SK-N-SH treated with all-trans-retinoic acid at 6 μM for 48 hours (cell line): ENCODE results near the gene SCAF4.

ENCODE experiments used
- ATAC-seq: fragments of 200-7000 bp; cut with Tn5 transposase; 3 replicates; pipeline ENCODE4 v1.9.1; 2020; ENCODE audit warnings: mild to moderate bottlenecking, moderate library complexity
- ARNTL ChIP-seq: fragments of 450-650 bp; formaldehyde crosslinking; IDR thresholded peaks from 2 replicates; pipeline ENCODE4 v1.5.0; 2020; ENCODE audit warnings: low read depth, mild to moderate bottlenecking, moderate library complexity, borderline replicate concordance
- BACH2 ChIP-seq: fragments of 250-450 bp; sonication (Bioruptor Pico); IDR thresholded peaks from 2 replicates; pipeline ENCODE4 v1.9.0; 2021; ENCODE audit warnings: mild to moderate bottlenecking, borderline replicate concordance
- CREB5 ChIP-seq: fragments of 250-450 bp; sonication (Bioruptor Pico); IDR thresholded peaks from 2 replicates; pipeline ENCODE4 v1.5.1; 2020; ENCODE audit warnings: low read depth, mild to moderate bottlenecking, moderate library complexity
- CSRNP3 ChIP-seq: fragments of 250-450 bp; sonication (Bioruptor Pico); IDR thresholded peaks from 2 replicates; pipeline ENCODE4 v1.5.1; 2021; ENCODE audit warnings: mild to moderate bottlenecking, moderate library complexity
- ESRRG ChIP-seq: fragments of 250-450 bp; sonication (Bioruptor Pico); IDR thresholded peaks from 2 replicates; pipeline ENCODE4 v1.6.1; 2021; ENCODE audit warnings: mild to moderate bottlenecking
- GLIS3 ChIP-seq: fragments of 250-450 bp; sonication (Bioruptor Pico); IDR thresholded peaks from 2 replicates; pipeline ENCODE4 v1.5.0; 2020; ENCODE audit warnings: mild to moderate bottlenecking, moderate library complexity
- ISL1 ChIP-seq: fragments of 250-450 bp; sonication (Bioruptor Pico); IDR thresholded peaks from 2 replicates; pipeline ENCODE4 v2.1.2; 2022; ENCODE audit warnings: mild to moderate bottlenecking, moderate library complexity
- OSR1 ChIP-seq: fragments of 250-450 bp; sonication (Bioruptor Pico); IDR thresholded peaks from 2 replicates; pipeline ENCODE4 v1.8.0; 2022; ENCODE audit warnings: moderate library complexity, mild to moderate bottlenecking, inconsistent platforms
- PATZ1 ChIP-seq: fragments of 250-450 bp; sonication (Bioruptor Pico); IDR thresholded peaks from 2 replicates; pipeline ENCODE4 v1.8.0; 2020; ENCODE audit warnings: mild to moderate bottlenecking, moderate library complexity, borderline replicate concordance
- POU6F1 ChIP-seq: fragments of 250-450 bp; sonication (Bioruptor Pico); IDR thresholded peaks from 2 replicates; pipeline ENCODE4 v1.8.0; 2021; ENCODE audit warnings: low read depth, mild to moderate bottlenecking, moderate library complexity, borderline replicate concordance
- PPARA ChIP-seq: fragments of 250-450 bp; sonication (Bioruptor Pico); IDR thresholded peaks from 2 replicates; pipeline ENCODE4 v1.5.0; 2020; ENCODE audit warnings: mild to moderate bottlenecking, borderline replicate concordance
- RARB ChIP-seq: fragments of 250-450 bp; sonication (Bioruptor Pico); IDR thresholded peaks from 2 replicates; pipeline ENCODE4 v1.8.0; 2021; ENCODE audit warnings: mild to moderate bottlenecking, moderate library complexity
- SNAI2 ChIP-seq: fragments of 250-450 bp; sonication (Bioruptor Pico); IDR thresholded peaks from 2 replicates; pipeline ENCODE4 v1.5.0; 2020; ENCODE audit warnings: mild to moderate bottlenecking, moderate library complexity
- TOX ChIP-seq: fragments of 250-450 bp; sonication (Bioruptor Pico); IDR thresholded peaks from 2 replicates; pipeline ENCODE4 v1.8.0; 2021; ENCODE audit warnings: mild to moderate bottlenecking, moderate library complexity, borderline replicate concordance
- TSHZ2 ChIP-seq: fragments of 250-450 bp; sonication (Bioruptor Pico); IDR thresholded peaks from 2 replicates; pipeline ENCODE4 v1.5.0; 2020; ENCODE audit warnings: mild to moderate bottlenecking, moderate library complexity
- ZC3H10 ChIP-seq: fragments of 250-450 bp; sonication (Bioruptor Pico); IDR thresholded peaks from 2 replicates; pipeline ENCODE4 v1.5.1; 2021; ENCODE audit warnings: mild to moderate bottlenecking, moderate library complexity
- ZFP30 ChIP-seq: fragments of 450-650 bp; formaldehyde crosslinking; IDR thresholded peaks from 2 replicates; pipeline ENCODE4 v1.5.0; 2022; ENCODE audit warnings: mild to moderate bottlenecking, moderate library complexity
- ZNF565 ChIP-seq: fragments of 450-650 bp; formaldehyde crosslinking; conservative IDR thresholded peaks from 2 replicates; pipeline ENCODE4 v1.5.0; 2020; ENCODE audit warnings: low read depth, mild to moderate bottlenecking, moderate library complexity
- ZNF70 ChIP-seq: fragments of 450-650 bp; formaldehyde crosslinking; IDR thresholded peaks from 2 replicates; pipeline ENCODE4 v1.5.0; 2020; ENCODE audit warnings: mild to moderate bottlenecking, moderate library complexity
- ZNF8 ChIP-seq: fragments of 450-650 bp; formaldehyde crosslinking; IDR thresholded peaks from 2 replicates; pipeline ENCODE4 v1.5.0; 2020; ENCODE audit warnings: mild to moderate bottlenecking, moderate library complexity

SCAF4 gene

GRCh38 chr21:31700040-31700439 lies 31.9 kb downstream of the SCAF4 start (continued):
- TF ChIP-seq PATZ1 (CRISPR knock-in tag), result no peak
- no peak for TF ChIP-seq ZNF70 (CRISPR knock-in tag)

GRCh38 chr21:31698461-31698860 lies 33.5 kb downstream of the SCAF4 start:
- TF ChIP-seq GLIS3 (CRISPR knock-in tag), result no peak
- no peak for TF ChIP-seq ISL1 (CRISPR knock-in tag)
- TF ChIP-seq PATZ1 (CRISPR knock-in tag), result no peak
- no peak for TF ChIP-seq ZFP30
- no peak for TF ChIP-seq ESRRG
- TF ChIP-seq ZNF565 (CRISPR knock-in tag), result no peak
- TF ChIP-seq ZC3H10, result no peak
- TF ChIP-seq PPARA (CRISPR knock-in tag), result no peak
- no peak for TF ChIP-seq BACH2 (CRISPR knock-in tag)
- no peak for ATAC-seq

GRCh38 chr21:31696424-31696823 lies 35.5 kb downstream of the SCAF4 start:
- TF ChIP-seq ARNTL (CRISPR knock-in tag), result no peak
- no peak for TF ChIP-seq ZNF565 (CRISPR knock-in tag)
- no peak for TF ChIP-seq CSRNP3 (CRISPR knock-in tag)
- no peak for TF ChIP-seq CREB5 (CRISPR knock-in tag)
- no peak for TF ChIP-seq PATZ1 (CRISPR knock-in tag)
- ATAC-seq, result no peak

- no peak for ATAC-seq
- TF ChIP-seq ZNF565 (CRISPR knock-in tag), result no peak
- TF ChIP-seq GLIS3 (CRISPR knock-in tag), result no peak
- no peak for TF ChIP-seq OSR1 (CRISPR knock-in tag)
- TF ChIP-seq ZNF70 (CRISPR knock-in tag), result no peak
- TF ChIP-seq CSRNP3 (CRISPR knock-in tag), result no peak
- no peak for TF ChIP-seq ZC3H10
- no peak for TF ChIP-seq SNAI2
- TF ChIP-seq BACH2 (CRISPR knock-in tag), result no peak
- TF ChIP-seq ARNTL (CRISPR knock-in tag), result no peak
- no peak for TF ChIP-seq ZNF8 (CRISPR knock-in tag)
- TF ChIP-seq RARB (CRISPR knock-in tag), result no peak
- no peak for TF ChIP-seq POU6F1 (CRISPR knock-in tag)
- no peak for TF ChIP-seq TSHZ2 (CRISPR knock-in tag)
- no peak for TF ChIP-seq PPARA (CRISPR knock-in tag)
- TF ChIP-seq TOX (CRISPR knock-in tag), result no peak
Measured at GRCh38 chr21:31693222-31693621, 38.7 kb downstream of the SCAF4 start.
